DMS114 treated with DMSO at 0.1 percent for 48 hours (cell line): ENCODE data around the gene MVB12A.

ENCODE experiments used
- DNase-seq: peaks from one replicate; lab custom pipeline; 2025; ENCODE audit not compliant: unreplicated experiment; lab: John Stamatoyannopoulos, UW

Gene MVB12A

DNA sequence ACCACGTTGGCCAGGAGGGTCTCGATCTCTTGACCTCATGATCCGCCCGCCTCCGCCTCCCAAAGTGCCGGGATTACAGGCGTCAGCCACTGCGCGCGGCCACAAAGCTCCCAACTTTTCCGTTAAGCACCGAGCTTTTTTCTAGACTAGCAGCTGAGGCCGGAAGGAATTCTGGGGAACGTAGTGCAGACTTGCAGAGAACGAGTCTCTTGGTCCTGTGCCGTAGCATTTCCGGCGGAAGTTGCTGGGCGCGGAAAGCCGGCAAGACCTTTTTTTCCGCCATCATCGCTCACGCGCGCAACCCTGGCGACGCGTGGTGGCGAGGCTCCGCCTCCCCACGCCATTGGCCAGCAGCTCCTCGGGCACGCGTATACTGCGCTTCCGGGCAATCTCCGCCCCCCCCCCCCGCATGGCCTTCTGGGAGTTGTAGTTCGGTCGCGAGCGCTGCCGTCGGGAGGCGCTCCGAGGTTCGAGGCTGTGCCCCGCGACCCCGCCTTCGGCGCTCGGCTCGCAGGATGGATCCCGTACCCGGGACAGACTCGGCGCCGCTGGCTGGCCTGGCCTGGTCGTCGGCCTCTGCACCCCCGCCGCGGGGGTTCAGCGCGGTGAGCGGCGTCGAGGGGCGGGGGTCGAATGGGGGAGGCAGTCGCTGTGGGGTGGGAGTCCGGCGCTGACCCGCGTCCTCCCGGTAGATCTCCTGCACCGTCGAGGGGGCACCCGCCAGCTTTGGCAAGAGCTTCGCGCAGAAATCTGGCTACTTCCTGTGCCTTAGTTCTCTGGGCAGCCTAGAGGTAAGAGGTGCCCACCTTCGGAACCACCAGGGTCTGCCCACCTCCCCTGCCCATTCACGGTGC, at the start of gene MVB12A:
Gene MVB12A (plus strand): TSS at position 427 of the 854 bp plus-strand sequence. CDS start 89 bp downstream, at position 516.
- peak; percentile 99 for DNase-seq

DNA sequence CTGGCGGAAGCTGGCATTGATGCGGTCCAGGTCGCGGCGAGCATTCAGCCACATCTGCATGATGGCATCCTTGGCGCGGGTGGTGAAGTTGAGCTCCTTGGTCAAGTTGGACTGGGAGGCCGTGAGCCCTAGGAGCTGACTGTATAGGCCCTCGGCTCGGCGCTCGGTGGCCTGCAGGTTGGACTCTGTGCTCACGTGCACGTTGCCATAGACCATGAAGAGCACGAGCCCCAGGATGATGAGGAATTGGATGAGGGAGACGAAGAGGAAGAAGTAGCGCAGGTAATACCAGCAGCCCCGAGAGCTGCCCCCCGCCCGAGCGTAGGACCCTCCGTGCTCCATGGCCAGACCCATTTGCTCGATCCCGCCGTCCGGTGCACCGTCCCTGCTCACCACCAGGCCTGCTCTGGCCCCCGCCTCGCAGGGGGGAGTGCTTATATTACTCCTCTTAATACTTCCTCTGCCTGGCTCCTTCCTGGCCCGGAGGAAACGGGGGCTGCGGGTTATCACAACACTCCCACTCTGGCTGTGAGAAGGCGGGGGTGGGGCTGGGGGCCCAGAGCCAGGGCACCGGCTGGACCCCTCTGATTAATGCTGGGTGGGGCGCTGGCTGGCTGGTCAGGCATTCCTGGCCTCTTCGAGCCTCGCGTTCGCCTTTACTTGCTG, 42.8 kb upstream of the MVB12A start, which contains the start of gene PLVAP:
Gene PLVAP (minus strand): TSS at position 408 of the 666 bp plus-strand sequence. CDS start 54 bp downstream, at position 354.
- DNase-seq: no peak

- DNase-seq: no peak
These were observed 41.6 kb upstream of the MVB12A start for GRCh38 chr19:17378271-17378670.

DNA sequence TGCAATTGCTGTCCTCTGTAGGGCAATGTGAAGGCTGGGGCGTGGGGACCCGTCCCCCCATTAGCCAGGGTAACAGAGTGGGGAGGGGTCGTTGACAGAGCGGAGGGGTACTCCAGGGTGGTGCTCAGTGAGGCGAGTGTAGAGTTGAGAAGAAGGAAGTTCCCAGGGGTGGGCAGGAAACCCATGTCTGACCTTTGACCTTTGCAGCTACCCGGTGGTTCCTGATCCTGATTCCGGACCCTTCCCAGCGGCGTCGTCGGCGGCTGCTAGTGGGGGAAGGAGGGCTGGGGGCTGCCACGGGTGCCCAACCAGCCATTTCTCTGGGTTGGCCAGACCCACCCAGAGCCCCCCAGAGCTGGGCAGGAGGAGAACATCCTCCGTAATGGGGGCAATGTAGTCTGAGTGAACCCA, 40.6 kb upstream of the MVB12A start:
- no peak for DNase-seq

GRCh38 chr19:17380426-17381138, 39.3 kb upstream of the MVB12A start:
- DNase-seq: no peak

GRCh38 chr19:17385878-17386611, 33.8 kb upstream of the MVB12A start:
- peak; percentile 43 for DNase-seq

- no peak for DNase-seq
These were observed 30.6 kb upstream of the MVB12A start for GRCh38 chr19:17389288-17389687.

- DNase-seq: no peak
These were observed 29.7 kb upstream of the MVB12A start for GRCh38 chr19:17389957-17390664.

GRCh38 chr19:17390665-17391370, 29.0 kb upstream of the MVB12A start:
- peak; percentile 94 for DNase-seq

GRCh38 chr19:17391371-17392151, 28.3 kb upstream of the MVB12A start:
- DNase-seq: no peak

DNA sequence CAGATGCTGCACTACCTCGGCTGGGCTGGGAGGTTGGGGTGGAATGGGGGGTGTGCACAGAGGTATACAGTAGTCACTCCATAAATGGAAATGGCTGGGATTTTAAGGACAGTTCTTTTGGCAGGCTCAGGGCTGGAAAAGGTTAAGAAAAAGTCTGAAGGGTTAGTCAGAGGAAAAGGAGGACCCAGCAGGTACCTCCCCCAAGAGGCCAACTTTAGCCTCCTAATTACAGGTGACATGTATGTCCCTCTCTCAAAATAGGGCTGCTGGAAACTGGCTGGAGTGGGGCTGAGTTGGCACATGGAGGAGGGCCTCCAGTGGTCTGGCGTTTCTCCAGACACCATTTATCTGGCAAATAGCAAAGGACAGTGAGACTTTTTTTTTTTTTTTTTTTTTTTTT, 26.8 kb upstream of the MVB12A start:
- no peak for DNase-seq

GRCh38 chr19:17393914-17394313, 25.9 kb upstream of the MVB12A start, which contains the start of gene CCDC194:
Gene CCDC194 (minus strand): TSS chr19:17394196. CDS start chr19:17394158, 38 bp downstream.
- no peak for DNase-seq

- DNase-seq: peak; percentile 46
These were observed 24.9 kb upstream of the MVB12A start for GRCh38 chr19:17394891-17395415.

DNA sequence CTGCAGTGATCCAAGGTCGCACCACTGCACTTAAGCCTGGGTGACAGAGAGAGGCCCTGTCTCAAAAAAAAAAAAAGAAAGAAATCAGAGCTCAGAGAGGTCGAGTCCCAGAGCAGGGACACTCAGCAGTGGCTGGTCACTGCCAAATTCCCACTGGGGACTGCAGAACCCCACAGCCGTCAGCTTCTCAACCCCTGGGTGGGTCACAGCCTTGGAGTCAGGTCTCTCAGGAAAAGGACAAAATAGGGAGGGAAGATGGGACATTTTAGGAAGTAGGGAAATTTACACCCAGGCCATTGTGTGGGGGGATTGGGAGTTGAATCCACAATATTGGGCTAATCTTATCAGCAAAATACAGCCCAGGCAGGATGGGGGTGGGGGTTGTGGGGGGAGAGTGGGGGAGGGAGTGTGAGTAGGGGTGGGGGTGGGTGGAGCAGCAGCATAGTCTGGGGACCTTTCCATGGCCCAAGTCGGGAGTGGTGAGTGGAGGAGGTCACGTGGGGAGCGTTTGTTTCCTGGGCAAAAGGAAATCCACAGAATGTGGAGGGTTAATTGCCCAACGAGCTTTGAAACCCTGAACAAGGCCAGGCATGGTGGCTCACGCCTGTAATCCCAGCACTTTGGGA, 20.8 kb upstream of the MVB12A start:
- no peak for DNase-seq

- no peak for DNase-seq
These were observed 18.2 kb upstream of the MVB12A start for GRCh38 chr19:17401628-17402027.

GRCh38 chr19:17402982-17403855, 16.6 kb upstream of the MVB12A start:
- no peak for DNase-seq

GRCh38 chr19:17404015-17404414, 15.8 kb upstream of the MVB12A start:
- DNase-seq: no peak
